KG1 (cell line): ENCODE results near the gene TADA2A.
"Not testable (repeated sequence)": the region's sequence is repeated elsewhere in the genome, so short reads cannot be mapped to it uniquely, and the experiment has no call there.

Source experiments
- DNase-seq: peaks from one replicate; lab custom pipeline; 2025; lab: John Stamatoyannopoulos, UW

The TADA2A gene

DNA sequence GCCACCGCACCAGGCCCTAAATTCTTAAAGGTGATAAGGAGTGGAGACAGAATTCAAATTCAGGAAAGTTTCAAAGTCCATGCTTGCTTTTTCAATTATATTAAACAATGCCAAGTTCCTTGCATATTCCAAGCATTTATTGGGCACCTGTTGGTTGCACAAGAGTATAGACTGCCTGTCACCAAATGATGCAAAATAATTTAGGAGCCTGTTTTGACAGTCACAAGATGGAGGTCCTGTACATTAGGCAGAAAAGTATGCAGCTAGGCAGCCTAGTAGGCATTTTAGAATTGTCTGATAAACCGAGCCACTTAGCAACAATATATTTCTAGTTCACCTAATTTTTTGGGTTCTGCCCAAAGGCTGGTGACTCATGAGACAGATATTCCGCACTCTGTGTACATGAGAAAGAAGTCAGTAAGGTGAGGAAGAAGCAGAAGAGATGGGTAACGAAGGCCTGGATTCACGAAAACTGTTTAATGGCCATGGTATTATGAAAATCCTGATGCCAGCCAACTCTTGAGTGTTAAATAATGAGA lies 7.4 kb upstream of the TADA2A start:
- no peak for DNase-seq

DNA sequence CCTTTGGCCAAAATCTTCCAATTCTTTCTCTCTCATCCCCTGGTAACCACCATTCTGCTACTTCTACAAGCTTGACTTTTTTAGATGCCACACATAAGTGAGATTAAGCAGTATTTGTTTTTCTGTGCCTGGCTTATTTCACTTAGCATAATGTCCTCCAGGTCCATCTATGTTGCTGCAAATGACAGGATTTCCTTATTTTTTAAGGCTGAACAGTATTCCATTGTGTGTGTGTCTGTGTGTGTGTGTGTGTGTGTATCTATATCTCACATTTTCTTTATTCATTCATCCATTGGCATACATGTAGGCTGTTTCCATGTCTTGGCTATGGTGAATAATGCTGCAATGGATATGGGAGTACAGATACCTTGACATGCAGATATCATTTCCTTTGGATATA lies 6.2 kb upstream of the TADA2A start:
- no peak for DNase-seq

DNA sequence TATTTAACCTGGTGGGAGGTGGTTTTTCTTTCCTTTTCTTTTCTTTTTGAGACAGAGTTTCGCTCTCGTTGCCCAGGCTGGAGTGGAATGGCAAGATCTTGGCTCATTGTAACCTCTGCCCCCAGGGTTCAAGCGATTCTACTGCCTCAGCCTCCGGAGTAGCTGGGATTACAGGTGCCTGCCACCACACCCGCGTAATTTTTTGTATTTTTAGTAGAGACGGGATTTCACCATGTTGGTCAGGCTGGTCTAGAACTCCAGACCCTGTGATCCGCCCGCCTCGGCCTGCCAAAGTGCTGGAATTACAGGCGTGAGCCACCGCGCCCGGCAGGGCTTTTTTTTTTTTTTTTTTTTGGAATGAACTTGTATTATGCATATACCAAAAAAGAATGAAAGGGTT lies 1.2 kb upstream of the TADA2A start:
- DNase-seq: not testable (repeated sequence)

DNA sequence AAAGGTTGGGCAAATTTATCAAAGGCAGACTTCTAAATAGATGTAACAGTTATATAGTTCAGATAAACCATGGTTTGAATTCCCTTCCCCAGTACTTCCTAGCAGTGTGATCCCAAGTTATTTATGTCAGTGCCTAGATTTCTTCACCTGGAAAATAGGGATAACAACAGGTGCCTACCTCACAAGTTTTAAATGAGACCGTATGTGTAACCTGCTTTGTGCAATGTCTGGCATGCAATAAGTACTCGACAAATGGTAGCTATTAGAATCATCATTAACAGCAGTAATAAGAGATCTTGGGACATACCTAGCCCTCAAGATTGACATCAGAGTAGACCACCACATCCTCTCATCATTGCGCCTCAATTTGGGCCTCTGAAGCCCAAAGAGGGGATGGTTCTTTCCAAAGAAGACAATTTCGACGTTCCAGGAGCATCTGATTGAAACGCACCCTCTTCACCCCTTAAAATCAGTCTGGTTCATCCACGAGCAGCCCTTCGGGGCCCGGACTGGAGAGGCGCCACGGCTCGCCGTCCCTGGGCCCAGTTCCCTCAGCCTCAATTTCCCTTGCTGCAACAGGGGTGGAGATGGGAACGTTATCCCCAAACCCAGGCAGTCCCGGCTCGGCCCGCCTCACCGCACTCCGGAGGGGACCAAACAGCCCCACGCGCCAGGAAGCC lies 591 bp upstream of the TADA2A start:
- DNase-seq: peak; percentile 49

DNA sequence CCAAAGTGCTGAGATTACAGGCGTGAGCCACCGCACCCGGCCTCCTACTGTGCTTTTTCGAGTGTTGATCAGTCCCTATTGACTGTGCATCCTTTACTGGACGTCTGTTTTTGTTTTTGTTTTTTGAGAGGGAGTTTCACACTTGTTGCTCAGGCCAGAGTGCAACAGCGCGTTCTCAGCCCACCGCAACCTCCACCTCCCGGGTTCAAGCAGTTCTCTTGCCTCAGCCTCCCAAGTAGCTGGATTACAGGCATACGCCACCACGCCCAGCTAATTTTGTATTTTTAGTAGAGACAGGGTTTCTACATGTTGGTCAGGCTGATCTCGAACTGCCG lies 1.4 kb downstream of the TADA2A start:
- DNase-seq: not testable (repeated sequence)

DNA sequence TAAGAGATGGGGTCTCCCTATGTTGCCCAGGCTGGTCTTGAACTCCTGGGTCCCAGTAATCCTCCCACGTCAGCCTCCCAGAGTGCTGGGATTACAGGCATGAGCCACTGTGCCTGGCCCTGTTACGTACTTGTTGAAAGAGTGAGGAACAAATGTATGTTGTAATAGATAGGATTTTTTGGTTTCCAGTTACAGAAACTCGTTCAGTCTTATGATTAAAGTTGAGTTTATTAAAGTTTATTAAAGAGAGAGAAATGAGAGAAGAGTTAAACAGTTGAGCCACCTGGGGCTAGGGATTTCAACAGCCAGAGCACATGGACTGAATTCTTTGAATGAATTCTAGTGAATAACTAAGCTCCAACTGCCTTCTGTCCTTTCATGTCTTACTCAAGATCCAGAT lies 3.7 kb downstream of the TADA2A start:
- DNase-seq: no peak

DNA sequence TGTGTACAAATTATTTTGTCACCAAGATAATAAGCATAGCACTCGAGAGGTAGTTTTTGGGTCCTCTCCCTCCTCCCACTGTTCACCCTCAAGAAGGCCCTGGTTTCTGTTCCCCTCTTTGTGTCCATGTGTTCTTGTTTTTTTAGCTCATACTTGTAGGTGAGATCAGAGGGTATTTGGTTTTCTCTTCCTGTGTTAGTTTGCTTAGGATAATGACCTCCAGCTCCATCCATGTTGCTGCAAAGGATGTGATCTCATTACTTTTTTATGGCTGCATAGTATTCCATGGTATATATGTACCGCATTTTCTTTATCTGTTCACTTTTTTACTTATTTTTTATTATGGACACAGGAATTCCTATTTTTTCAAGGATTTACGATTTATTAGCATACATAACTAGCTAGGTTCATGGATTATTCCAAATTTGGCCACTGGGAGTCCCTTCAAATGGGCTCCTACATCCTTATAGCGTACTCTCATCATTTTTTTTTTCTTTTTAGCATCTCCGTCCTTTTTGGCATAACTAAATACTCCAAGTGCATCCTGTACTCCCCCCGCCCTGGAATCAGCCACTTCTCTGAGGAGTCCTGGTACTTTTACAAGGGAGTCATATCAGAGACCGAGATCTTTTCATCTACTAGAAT lies 7.3 kb downstream of the TADA2A start:
- DNase-seq: no peak

DNA sequence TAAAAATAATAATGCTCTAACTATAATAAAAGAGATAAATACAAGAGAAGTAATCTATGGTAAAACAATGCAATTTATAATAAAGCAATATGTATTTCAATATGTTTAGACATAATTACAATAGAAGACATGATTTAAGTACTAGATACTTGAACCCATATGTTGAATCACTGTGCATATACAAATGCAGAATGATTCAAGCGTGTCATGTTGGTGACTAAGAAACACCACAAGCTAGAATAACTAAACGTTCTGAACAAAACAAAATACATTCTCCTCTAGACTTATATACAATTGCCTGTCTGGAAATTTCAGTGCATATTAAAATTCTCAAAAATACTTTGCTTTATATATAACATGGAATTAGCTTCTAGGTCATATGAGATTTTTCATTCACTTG lies 11.2 kb downstream of the TADA2A start:
- DNase-seq: no peak

DNA sequence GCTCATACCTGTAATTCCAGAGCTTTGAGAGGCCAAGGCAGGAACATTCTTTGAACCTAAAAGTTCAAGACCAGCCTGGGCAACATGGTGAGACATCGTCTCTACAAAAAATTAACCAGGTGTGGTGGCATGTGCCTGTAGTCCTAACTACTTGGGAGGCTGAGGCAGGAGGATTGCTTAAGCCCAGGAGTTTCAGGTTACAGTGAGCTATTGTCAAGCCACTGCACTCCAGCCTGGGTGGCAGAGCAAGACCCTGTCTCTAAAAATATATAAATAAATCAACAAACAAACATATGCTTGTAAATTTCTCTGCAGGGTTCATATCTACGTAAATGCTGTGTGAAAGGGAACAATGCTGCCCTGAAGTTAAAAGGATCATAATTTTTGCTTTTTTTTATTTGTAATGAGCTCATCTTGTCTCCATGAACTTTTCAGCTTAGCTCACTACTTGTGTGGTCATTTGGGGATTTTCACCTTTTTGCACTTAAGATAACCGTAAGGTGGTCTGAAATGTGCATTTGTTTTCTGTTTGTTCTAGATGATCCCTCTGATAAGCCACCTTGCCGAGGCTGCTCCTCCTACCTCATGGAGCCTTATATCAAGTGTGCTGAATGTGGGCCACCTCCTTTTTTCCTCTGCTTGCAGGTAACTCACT lies 16.4 kb downstream of the TADA2A start:
- DNase-seq: no peak

DNA sequence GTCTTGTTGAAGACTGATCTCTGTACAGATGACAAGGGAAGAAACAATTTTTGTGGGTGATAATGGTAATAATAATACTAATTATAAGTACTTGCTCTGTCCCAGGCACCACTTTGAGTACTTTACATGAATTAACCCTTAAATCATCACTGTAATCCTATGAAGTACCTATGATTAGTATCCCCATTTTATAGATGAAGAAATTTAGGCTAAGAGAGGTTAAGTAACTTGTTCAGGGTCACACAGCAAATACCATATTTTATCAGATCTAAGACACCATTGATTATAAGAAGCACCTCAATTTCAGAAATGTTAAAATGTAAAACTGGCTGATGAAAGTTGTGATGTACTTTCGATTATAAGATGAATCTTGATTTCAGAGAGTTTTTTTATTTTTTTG lies 18.6 kb downstream of the TADA2A start:
- DNase-seq: no peak

DNA sequence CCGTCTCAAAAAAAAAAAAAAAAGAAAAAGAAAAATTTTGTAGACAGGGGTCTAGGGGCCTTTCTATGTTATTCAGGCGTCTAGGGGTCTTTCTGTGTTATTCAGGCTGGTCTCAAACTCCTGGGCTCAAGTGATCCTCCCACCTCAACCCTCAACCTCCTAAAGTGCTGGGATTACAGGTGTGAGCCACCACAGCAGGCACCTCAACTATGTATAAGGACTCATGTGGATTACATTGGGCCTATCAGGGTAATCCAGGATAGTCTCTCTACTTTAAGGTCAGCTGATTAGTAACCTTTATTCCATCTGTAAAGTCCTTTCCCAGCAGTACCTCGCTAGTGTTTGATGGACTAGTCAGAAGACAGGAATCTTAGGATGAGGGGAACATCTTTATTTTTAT lies 22.4 kb downstream of the TADA2A start:
- no peak for DNase-seq

DNA sequence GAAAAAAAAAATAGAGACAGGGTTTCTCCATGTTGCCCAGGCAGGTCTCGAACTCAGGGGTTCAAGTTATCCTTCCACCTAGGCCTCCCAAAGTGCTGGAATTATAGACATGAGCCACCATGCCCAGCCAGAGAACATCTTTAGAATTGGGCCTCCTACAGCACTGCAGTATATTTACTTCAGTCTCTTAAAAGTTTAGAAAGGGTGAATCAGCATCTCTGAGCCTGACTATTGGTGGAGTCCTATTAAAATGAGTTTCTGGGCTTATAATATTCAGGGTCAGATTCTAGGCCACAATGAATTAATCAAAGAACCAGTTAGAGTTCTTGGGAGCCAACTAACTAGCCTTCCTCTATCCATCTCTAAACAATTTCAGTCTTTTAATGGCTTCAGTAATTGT lies 22.8 kb downstream of the TADA2A start:
- no peak for DNase-seq

DNA sequence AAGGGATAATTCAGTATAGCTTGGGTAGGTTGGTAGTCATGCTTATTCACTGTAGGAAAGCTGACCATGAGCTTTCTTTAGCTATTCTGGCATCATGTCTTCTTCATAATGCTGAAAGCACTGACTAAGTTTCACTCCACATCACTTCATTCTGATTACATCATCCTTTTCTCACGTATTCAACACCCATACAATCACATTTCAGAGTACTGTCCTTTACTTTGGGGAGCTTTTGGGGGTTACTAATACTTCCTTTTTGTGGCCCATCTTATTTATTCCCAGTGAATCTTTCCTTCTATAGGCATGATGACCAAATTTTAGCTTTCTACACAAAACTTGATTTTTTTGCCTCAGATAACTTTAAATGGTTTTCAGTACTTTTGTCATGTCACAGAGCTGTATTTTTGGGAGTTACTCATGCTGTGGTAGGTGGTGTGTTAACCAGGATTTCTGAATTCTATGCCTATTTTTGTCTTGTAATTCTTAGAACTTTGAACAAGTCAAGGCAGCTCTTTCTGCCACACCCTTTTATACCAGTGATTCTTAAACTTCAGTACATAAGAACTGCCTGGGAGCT lies 23.5 kb downstream of the TADA2A start:
- no peak for DNase-seq

DNA sequence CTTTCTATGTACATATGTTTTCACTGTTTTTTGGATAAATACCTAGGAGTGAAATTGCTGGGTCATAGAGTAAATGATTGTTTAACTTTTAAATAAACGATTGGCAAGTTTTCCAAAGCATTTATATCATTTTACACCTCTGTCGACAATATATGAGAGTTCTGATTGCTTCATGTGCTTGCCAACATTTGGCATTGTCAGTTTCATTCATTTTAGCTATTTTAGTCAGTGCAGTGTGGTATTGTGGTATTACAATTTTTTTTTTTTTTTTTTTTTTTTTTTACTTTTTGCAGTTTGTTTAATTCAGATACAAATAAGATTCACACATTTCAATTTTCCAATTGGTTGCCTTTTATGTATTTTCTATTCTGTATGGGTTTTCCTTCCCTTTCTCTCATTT lies 26.0 kb downstream of the TADA2A start:
- DNase-seq: no peak

DNA sequence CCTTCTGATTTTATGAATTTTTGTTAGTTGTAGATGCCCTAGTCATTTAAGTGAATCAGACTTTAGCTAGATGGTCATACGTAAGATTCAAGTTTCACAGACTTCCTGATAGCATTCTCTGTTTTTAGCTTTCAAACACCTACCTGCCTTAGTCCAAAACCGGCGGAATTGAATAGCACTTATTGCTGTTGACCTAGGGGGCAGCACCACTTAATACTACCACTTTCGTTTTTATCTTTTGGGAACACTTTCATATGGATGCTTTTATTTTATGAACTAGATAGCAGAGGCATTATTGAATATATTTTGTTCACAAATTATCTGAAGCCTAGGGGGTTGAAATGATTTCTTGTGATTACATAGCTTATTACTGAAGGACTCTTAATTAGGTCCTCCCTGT lies 31.5 kb downstream of the TADA2A start:
- no peak for DNase-seq

DNA sequence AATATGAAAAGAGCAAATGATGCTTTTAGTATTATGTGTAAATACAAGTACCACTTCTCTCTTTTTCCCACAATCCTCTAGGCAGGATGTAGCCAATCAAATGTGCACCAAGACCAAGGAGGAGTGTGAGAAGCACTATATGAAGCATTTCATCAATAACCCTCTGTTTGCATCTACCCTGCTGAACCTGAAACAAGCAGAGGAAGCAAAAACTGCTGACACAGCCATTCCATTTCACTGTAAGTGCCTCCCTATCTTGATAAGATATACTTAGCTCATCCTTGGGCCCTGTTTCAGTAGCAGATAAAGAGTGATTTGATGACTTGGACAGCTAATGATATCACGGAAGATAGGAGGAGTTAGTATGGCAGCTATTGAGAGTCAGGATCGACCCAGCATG lies 33.7 kb downstream of the TADA2A start:
- DNase-seq: no peak

DNA sequence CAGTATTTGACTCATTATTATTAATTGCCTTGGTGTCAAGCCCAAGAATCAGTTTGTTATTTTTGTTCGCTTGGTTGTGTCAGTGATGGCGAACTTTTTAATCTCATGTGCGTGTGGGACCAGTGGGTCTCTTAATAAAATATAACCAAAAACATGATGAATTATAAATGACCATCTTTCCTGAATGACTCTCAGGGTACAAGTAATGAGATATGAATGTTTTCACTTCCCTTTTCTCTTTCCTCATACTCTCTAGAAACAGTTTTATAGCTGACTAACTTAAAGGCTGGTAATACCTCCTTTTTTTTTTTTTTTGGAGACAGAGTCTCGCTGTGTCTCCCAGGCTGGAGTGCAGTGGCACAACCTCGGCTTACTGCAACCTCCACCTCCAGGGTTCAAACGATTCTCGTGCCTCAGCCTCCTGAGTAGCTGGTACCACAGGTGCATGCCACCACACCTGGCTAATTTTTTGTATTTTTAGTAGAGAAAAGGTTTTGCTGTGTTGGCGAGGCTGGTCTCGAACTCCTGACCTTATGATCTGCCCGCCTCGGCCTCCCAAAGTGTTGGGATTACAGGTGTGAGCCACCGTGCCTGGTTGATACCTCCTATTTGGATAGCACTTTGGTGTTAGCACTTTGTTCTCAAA lies 34.8 kb downstream of the TADA2A start:
- DNase-seq: not testable (repeated sequence)

DNA sequence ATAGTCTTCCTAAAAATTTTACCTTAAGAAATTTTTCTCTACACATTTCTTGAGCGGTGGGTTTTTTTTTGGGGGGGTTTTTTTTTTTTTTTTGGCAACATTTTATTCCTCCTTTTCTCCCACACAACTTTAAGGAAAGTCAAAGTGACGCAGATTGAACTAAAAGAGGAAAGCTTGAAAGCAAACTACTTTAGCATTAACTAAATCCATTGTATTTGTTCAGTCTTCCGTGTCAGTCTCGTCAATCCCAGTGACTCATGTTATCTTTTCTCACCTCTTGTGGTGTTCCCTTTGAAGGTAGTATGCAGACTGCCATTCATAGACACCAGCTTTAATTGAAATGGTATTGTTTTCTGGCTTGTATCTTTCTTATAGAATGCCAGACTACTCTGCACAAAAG lies 39.3 kb downstream of the TADA2A start:
- no peak for DNase-seq

DNA sequence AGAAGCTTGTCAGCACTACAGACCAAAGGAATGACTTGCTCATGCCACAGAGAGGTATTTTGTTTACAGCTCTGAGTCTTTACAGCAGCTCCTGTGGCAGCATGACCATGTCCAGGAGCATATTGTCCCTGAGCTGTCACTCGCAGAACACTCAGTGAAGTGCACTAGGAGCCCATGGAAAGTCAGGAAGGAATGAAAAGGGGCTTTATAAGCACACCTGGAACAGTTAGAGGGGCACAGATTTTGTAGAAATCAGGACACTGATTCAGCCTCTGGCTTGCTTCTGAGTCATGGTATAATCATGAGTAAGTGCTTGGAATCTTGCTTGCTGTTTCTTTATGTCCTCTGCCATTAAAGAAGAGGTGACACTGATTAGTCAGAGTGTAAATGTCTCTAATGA lies 41.0 kb downstream of the TADA2A start:
- no peak for DNase-seq

DNA sequence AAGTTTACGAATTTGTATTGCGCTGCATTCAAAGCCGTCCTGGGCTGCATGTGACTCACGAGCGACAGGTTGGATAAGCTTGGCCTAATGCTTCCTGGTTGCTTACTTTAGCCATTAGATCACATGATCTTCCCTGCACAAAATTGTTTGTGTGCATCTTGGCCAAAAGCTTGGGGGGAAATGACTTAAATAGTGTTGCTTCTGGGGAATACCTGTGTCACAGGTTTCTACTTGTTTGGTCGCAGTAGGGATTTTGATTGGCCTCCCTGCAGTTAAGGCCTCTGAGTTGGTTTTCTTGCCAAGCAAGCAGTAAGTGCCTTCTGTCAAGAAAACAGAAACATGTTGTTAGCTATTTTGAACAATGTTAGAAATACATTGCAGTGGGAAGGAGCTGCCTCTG lies 43.4 kb downstream of the TADA2A start:
- DNase-seq: no peak

DNA sequence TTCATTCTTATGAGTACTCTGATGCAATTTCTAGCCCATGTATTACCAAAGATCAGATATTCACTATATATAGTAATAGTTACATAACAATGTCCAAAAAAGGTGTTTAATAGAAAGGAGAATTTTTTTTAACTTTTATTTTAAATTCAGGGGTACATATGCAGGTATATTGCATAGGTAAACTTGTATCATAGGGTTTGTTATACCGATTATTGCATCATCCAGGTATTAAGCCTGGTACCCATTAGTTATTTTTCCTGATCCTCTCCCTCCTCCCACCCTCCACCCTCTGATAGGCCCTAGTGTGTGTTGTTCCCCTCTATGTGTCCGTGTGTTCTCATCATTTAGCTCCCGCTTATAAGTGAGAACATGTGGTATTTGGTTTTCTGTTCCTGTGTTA lies 51.1 kb downstream of the TADA2A start:
- not testable (repeated sequence) for DNase-seq

DNA sequence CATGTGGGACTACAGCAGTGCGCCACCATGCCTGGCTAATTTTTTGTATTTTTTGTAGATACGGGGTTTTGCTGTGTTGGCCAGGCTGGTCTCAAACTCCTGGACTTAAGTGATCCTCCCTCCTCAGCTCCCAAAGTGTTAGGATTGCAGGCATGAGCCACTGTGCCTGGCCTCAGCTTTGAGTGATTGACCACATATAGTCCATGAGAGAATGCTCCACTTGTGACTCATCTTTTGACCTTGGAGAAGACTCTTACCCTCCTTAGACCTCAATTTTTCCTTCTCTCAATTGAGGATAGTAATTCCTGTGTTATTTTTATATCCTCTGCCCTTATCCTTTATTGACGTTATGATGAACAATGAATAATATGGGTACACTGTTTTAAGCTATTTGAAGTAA lies 52.1 kb downstream of the TADA2A start:
- no peak for DNase-seq

DNA sequence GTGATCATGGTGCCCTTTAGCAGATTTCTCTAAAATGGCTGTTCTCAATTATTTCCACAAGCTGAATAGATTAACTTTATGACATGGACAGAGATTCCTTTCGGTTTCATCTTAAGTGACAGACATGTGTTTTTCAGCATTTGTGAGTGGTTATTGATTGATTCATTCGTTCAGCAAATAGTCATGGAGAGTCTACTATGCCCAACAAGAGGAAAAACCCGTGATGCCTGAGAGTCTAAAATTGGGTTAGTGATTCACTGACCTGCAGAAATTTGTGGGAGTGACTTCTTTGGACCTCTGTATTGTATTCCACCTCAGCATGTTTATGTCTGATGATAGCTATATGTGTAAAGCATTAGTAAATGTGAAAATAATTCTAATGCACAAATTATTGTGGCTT lies 55.0 kb downstream of the TADA2A start:
- no peak for DNase-seq
